Tibial nerve (tissue), 4 donors: ENCODE measurements around the gene MYB. TPM values are rescaled to one million over a fixed set of nuclear protein-coding genes. Genes with fewer than 3 reads are reported as not detected.

Experiments used
- DNase-seq, 2 donors: peaks; one replicate each; pipeline ENCODE4 v3.0.0-alpha.2; 2019; ENCODE audit warnings: low spot score in 2 of 2
- H3K27ac ChIP-seq, 4 donors: fragments of 200-600 bp; sonication (generic) in 3 of 4; one replicate each; pipeline ENCODE4 v1.5.1; 2017 to 2019; ENCODE audit warnings: mild to moderate bottlenecking in 1 of 4
- H3K27me3 ChIP-seq, 2 donors: fragments of 200-600 bp; sonication (generic) in 1 of 2; one replicate each; pipeline versions ENCODE4 v1.5.1 to v1.6.0; 2017 to 2019
- H3K36me3 ChIP-seq, 3 donors: fragments of 200-600 bp; sonication (generic); one replicate each; pipeline ENCODE4 v1.5.1; 2018 to 2019
- H3K4me1 ChIP-seq, 4 donors: fragments of 200-600 bp; sonication (generic) in 3 of 4; one replicate each; pipeline ENCODE4 v1.5.1; 2017 to 2019
- H3K4me3 ChIP-seq, 4 donors: fragments of 200-600 bp; sonication (generic) in 3 of 4; one replicate each; pipeline ENCODE4 v1.5.1; 2017 to 2019; ENCODE audit warnings: mild to moderate bottlenecking in 1 of 4, moderate library complexity in 1 of 4
- H3K9me3 ChIP-seq, 4 donors: fragments of 200-600 bp; sonication (generic) in 3 of 4; one replicate each; pipeline ENCODE4 v1.5.1; 2017 to 2019
- CTCF ChIP-seq, 5 experiments: fragments of 200-600 bp in 3 of 5; fragments of 450-650 bp in 2 of 5; sonication (generic) in 3 of 5; IDR thresholded peaks; one replicate each; pipeline ENCODE4 v1.5.1; 2016 to 2019; ENCODE audit warnings: antibody characterized with exemption in 5 of 5, mild to moderate bottlenecking in 3 of 5, moderate library complexity in 2 of 5
- EP300 ChIP-seq, 2 donors: sonication (generic); formaldehyde crosslinking; IDR thresholded peaks; one replicate each; pipeline ENCODE4 v1.6.1; 2017; ENCODE audit warnings: antibody characterized with exemption in 2 of 2, mild to moderate bottlenecking in 1 of 2
- POLR2A ChIP-seq, 2 donors: fragments of 450-650 bp; IDR thresholded peaks; one replicate each; pipeline ENCODE4 v1.6.1; 2017; ENCODE audit warnings: antibody characterized with exemption in 2 of 2, mild to moderate bottlenecking in 2 of 2, moderate library complexity in 2 of 2
- WGBS, 2 donors: methylation state at CpG; one replicate each; pipeline ENCODE4 v1.1.5; 2018; 5-methylcytosine and 5-hydroxymethylcytosine counted together
- total RNA-seq, 4 donors: library from RNA; depleted of rRNA; stranded (reverse); fragments of >200 nt; gene quantifications; one replicate each; pipeline ENCODE4 v1.1.0, GENCODE V29; 2016

MYB gene
- 1 to 10 TPM in 1 of 4 donors, under 1 TPM in 3; 0.63 to 1.2 (median 0.83) TPM for total RNA-seq

GRCh38 chr6:135180542-135181332 is at the start of gene MYB:
Gene MYB (plus strand): TSS chr6:135181308. CDS start chr6:135181514, 206 bp downstream.
- H3K4me1 ChIP-seq, result peaks cover 0 to 32% (median 16%) of the 10 kb centered on the region in 4 donors
- H3K36me3 ChIP-seq, result no peaks in the 10 kb centered on the region
- H3K27me3 ChIP-seq, result peaks cover 0 to 39% of the 10 kb centered on the region in 2 donors
- TF ChIP-seq EP300 (IDR thresholded peaks at IDR 0.05) (no peak), POLR2A (IDR thresholded peaks at IDR 0.05) (no peak), CTCF (IDR thresholded peaks at IDR 0.05) (peak in 2 of 5 experiments; percentile 11 to 16)
- H3K27ac ChIP-seq, result peak within 1 kb of the TSS in 2 of 4 donors; percentile 20 to 58
- H3K9me3 ChIP-seq, result no peaks in the 10 kb centered on the region
- no peak for DNase-seq
- 0 to 2% methylated on average over 49 to 51 of the region's 75 CpGs for whole genome bisulfite sequencing, 2 donors
- peak within 1 kb of the TSS; percentile 39 to 69 (median 50) for H3K4me3 ChIP-seq

- H3K4me3 ChIP-seq, result no peak overlapping the region
- no peak for DNase-seq
- H3K36me3 ChIP-seq, result no peaks in the 10 kb centered on the region
- TF ChIP-seq EP300 (IDR thresholded peaks at IDR 0.05) (no peak), POLR2A (IDR thresholded peaks at IDR 0.05) (no peak), CTCF (IDR thresholded peaks at IDR 0.05) (no peak)
- H3K27ac ChIP-seq, result no peak overlapping the region
- H3K27me3 ChIP-seq, result no peaks in the 10 kb centered on the region
- no peaks in the 10 kb centered on the region for H3K9me3 ChIP-seq
- H3K4me1 ChIP-seq, result no peaks in the 10 kb centered on the region
- 76 to 81% methylated on average over 2 of the region's 2 CpGs for WGBS, 2 donors
These were observed 48.3 kb upstream of the MYB start for GRCh38 chr6:135132776-135133175.

- 87 to 93% methylated on average over 4 of the region's 4 CpGs for WGBS, 2 donors
- no peaks in the 10 kb centered on the region for H3K9me3 ChIP-seq
- no peaks in the 10 kb centered on the region for H3K4me1 ChIP-seq
- H3K27ac ChIP-seq, result no peak overlapping the region
- no peaks in the 10 kb centered on the region for H3K27me3 ChIP-seq
- H3K4me3 ChIP-seq, result no peak overlapping the region
- TF ChIP-seq EP300 (IDR thresholded peaks at IDR 0.05), result no peak
- TF ChIP-seq CTCF (IDR thresholded peaks at IDR 0.05), result no peak
- no peak for TF ChIP-seq POLR2A (IDR thresholded peaks at IDR 0.05)
- H3K36me3 ChIP-seq, result no peaks in the 10 kb centered on the region
- DNase-seq, result no peak
These were observed 45.3 kb upstream of the MYB start for GRCh38 chr6:135135835-135136234.

- DNase-seq, result no peak
- Histone ChIP-seq H3K9me3 (no peaks in the 10 kb centered on the region), H3K27ac (no peak overlapping the region), H3K36me3 (no peaks in the 10 kb centered on the region), H3K27me3 (no peaks in the 10 kb centered on the region), H3K4me3 (no peak overlapping the region), H3K4me1 (no peaks in the 10 kb centered on the region)
- 70 to 71% methylated on average over 1 of the region's 1 CpG for WGBS, 2 donors
- TF ChIP-seq CTCF (IDR thresholded peaks at IDR 0.05), result no peak
- no peak for TF ChIP-seq EP300 (IDR thresholded peaks at IDR 0.05)
- TF ChIP-seq POLR2A (IDR thresholded peaks at IDR 0.05), result no peak
These were observed 43.3 kb upstream of the MYB start for GRCh38 chr6:135137826-135138225.

GRCh38 chr6:135141182-135141581 is 39.9 kb upstream of the MYB start:
- H3K36me3 ChIP-seq, result no peaks in the 10 kb centered on the region
- no peak for DNase-seq
- 77% methylated on average over 4 of the region's 4 CpGs for WGBS, 2 donors
- TF ChIP-seq POLR2A (IDR thresholded peaks at IDR 0.05), result no peak
- TF ChIP-seq CTCF (IDR thresholded peaks at IDR 0.05), result no peak
- TF ChIP-seq EP300 (IDR thresholded peaks at IDR 0.05), result no peak
- no peaks in the 10 kb centered on the region for H3K27me3 ChIP-seq
- H3K4me3 ChIP-seq, result no peak overlapping the region
- H3K9me3 ChIP-seq, result no peaks in the 10 kb centered on the region
- H3K27ac ChIP-seq, result no peak overlapping the region
- H3K4me1 ChIP-seq, result no peaks in the 10 kb centered on the region
